ENCODE measurements around the gene UST. TPM values are rescaled to one million over a fixed set of nuclear protein-coding genes. Genes with fewer than 3 reads are reported as not detected.

Gene UST
- total RNA-seq, 1 donor from 2014 or later = 33.3 TPM

DNA sequence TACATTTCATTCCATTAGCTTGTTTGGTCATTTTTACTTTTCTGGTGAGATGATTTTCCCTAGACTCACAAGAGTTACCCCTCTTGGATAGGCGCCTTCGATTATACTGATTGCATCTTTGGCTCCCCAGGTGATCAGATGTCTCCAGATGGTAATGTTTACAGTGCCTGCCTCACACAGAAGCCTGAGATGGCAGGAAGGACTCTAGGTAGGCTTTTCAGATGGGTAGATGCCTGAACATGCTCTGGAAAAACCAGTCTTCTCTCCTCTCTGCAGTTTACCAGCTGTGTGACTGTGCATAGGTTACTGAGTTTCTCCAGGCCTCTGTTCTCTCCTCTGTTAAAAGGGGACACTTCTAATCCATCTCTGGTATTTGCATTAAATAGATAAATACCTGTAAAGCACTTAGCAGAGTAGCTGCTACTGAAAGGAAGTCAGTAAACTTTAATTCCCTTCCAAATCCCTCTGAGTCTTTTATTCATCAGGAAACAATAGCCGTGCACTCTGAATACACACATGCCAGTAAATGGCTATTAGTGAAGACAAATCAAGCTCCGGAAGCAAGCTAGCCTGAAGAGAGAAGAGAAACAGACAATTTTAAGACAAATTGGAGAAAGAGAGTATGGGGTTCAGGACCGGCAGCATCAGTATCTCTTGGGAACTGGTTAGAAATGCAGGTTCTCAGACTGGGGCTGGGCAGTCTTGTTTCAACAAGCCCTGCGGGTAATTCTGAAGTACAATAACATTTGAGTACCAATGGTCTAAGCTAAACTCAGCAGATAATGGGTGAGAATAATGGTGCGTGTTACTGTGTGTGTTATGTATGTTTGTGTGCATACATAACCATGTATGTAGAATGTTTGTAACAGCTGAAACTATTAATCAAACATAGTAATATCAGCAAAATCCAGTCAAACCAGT, 139.4 kb downstream of the UST start:
- H3K4me1 ChIP-seq = peaks cover 46% of the 10 kb centered on the region
- Mint-ChIP-seq H3K9me3 (no peaks in the 10 kb centered on the region), H3K27ac (no peak overlapping the region), H3K4me1 (peaks cover 17% of the 10 kb centered on the region), H3K27me3 (ENCODE audit: insufficient read depth, low read depth) (no peaks in the 10 kb centered on the region), H3K4me3 (no peak overlapping the region), H3K36me3 (peaks cover 30% of the 10 kb centered on the region)
- H3F3A ChIP-seq (ENCODE audit: low read depth) = peaks cover 43% of the 10 kb centered on the region
- no peaks in the 10 kb centered on the region for H3K9me3 ChIP-seq (ENCODE audit: low read depth)
- H2AFZ ChIP-seq (replicated peaks) = no peak overlapping the region
- H3K27ac ChIP-seq = peak overlapping the region; percentile 96
- no peak overlapping the region for H3K9ac ChIP-seq
- DNase-seq (ENCODE audit: low spot score) = peak; percentile 81
- H3K27me3 ChIP-seq = no peaks in the 10 kb centered on the region
- no peaks in the 10 kb centered on the region for H3K36me3 ChIP-seq
- H3K4me3 ChIP-seq = peak overlapping the region; percentile 28
- H4K20me1 ChIP-seq (ENCODE audit: low read depth) = peaks cover 4% of the 10 kb centered on the region
- H3K79me2 ChIP-seq (ENCODE audit: low read depth) = peaks cover 48% of the 10 kb centered on the region
- TF ChIP-seq, protein P1, sequence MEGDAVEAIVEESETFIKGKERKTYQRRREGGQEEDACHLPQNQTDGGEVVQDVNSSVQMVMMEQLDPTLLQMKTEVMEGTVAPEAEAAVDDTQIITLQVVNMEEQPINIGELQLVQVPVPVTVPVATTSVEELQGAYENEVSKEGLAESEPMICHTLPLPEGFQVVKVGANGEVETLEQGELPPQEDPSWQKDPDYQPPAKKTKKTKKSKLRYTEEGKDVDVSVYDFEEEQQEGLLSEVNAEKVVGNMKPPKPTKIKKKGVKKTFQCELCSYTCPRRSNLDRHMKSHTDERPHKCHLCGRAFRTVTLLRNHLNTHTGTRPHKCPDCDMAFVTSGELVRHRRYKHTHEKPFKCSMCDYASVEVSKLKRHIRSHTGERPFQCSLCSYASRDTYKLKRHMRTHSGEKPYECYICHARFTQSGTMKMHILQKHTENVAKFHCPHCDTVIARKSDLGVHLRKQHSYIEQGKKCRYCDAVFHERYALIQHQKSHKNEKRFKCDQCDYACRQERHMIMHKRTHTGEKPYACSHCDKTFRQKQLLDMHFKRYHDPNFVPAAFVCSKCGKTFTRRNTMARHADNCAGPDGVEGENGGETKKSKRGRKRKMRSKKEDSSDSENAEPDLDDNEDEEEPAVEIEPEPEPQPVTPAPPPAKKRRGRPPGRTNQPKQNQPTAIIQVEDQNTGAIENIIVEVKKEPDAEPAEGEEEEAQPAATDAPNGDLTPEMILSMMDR (IDR thresholded peaks at IDR 0.05) = no peak
- TF ChIP-seq EZH2phosphoT487 (IDR thresholded peaks at IDR 0.05) = peak; percentile 82
- H3K4me2 ChIP-seq = peak overlapping the region; percentile 72

DNA sequence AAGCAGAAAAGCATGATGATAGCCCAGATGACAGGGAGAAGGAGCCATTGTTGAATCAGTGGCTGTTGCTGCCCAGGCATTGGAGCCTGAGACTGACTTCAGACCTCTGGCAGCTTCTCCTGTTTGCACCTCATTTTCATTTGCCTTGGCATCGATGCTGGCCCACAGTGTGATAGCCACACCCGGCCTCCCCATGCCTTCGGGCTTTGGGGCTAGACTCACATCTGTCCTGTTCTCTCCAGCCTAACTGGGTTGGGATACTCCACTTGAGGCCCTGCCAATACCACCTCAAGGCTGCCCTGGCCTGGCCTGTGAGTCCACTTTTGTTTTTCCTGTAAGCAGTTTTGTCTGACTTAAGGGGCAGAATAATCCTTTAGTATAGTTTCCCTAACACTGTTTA, 140.4 kb downstream of the UST start:
- H2AFZ ChIP-seq (replicated peaks) = no peak overlapping the region
- no peaks in the 10 kb centered on the region for H3K9me3 Mint-ChIP-seq
- TF ChIP-seq EZH2 (IDR thresholded peaks at IDR 0.05) (no peak), EZH2phosphoT487 (IDR thresholded peaks at IDR 0.05) (no peak)
- TF ChIP-seq, protein P1 (IDR thresholded peaks at IDR 0.05) = no peak
- H3K4me2 ChIP-seq = peak overlapping the region; percentile 72
- peaks cover 43% of the 10 kb centered on the region for H3F3A ChIP-seq (ENCODE audit: low read depth)
- H3K27me3 ChIP-seq = no peaks in the 10 kb centered on the region
- no peaks in the 10 kb centered on the region for H3K36me3 ChIP-seq
- H3K27me3 Mint-ChIP-seq (ENCODE audit: insufficient read depth, low read depth) = no peaks in the 10 kb centered on the region
- peaks cover 4% of the 10 kb centered on the region for H4K20me1 ChIP-seq (ENCODE audit: low read depth)
- no peak overlapping the region for H3K4me3 Mint-ChIP-seq
- H3K4me1 Mint-ChIP-seq = peaks cover 11% of the 10 kb centered on the region
- H3K4me3 ChIP-seq = no peak overlapping the region
- H3K27ac Mint-ChIP-seq = peak overlapping the region; percentile 23
- H3K4me1 ChIP-seq = peaks cover 46% of the 10 kb centered on the region
- H3K36me3 Mint-ChIP-seq = peaks cover 27% of the 10 kb centered on the region
- peak overlapping the region; percentile 96 for H3K27ac ChIP-seq
- no peaks in the 10 kb centered on the region for H3K9me3 ChIP-seq (ENCODE audit: low read depth)
- H3K9ac ChIP-seq = no peak overlapping the region
- H3K79me2 ChIP-seq (ENCODE audit: low read depth) = peaks cover 40% of the 10 kb centered on the region
- DNase-seq (ENCODE audit: low spot score) = peak; percentile 13

DNA sequence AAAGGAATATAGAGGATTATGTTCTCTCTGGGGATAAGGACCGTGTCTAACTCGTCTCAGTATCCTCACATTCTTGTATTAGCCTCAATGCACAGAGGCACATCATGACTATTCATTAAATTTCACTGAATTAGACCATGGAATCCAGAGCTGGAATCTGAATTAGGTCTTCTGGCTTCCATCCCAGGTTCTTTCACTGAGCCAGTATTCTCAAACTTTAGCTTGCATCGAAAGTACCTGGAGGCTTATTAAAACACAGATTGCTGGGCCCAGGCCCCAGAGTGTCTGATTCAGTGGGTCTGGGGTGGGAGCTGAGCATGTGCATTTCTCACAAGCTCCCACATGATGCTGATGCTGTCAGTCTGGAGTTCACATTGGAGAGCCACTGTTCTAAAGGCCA, 142.0 kb downstream of the UST start:
- Histone ChIP-seq H3K9me3 (ENCODE audit: low read depth) (no peaks in the 10 kb centered on the region), H4K20me1 (ENCODE audit: low read depth) (peaks cover 4% of the 10 kb centered on the region), H3K36me3 (no peaks in the 10 kb centered on the region), H3K4me2 (no peak overlapping the region), H3K4me3 (no peak overlapping the region), H3F3A (ENCODE audit: low read depth) (peaks cover 37% of the 10 kb centered on the region), H2AFZ (replicated peaks) (no peak overlapping the region), H3K4me1 (peaks cover 46% of the 10 kb centered on the region), H3K79me2 (ENCODE audit: low read depth) (peaks cover 23% of the 10 kb centered on the region), H3K9ac (no peak overlapping the region), H3K27ac (no peak overlapping the region), H3K27me3 (no peaks in the 10 kb centered on the region)
- no peak for DNase-seq (ENCODE audit: low spot score)
- TF ChIP-seq, protein P1 (IDR thresholded peaks at IDR 0.05) = no peak
- TF ChIP-seq EZH2phosphoT487 (IDR thresholded peaks at IDR 0.05) (no peak), EZH2 (IDR thresholded peaks at IDR 0.05) (no peak)
- Mint-ChIP-seq H3K9me3 (no peaks in the 10 kb centered on the region), H3K4me3 (no peak overlapping the region), H3K4me1 (peaks cover 11% of the 10 kb centered on the region), H3K36me3 (peaks cover 30% of the 10 kb centered on the region), H3K27ac (no peak overlapping the region), H3K27me3 (ENCODE audit: insufficient read depth, low read depth) (no peaks in the 10 kb centered on the region)
